Chondrocyte (in vitro differentiated cells): ENCODE measurements around the gene PRPF31. TPM values are rescaled to one million over a fixed set of nuclear protein-coding genes. Genes with fewer than 3 reads are reported as not detected.

Experiments used
- DNase-seq: peaks from one replicate; pipeline ENCODE4 v3.0.0; 2021; ENCODE audit warnings: mixed read lengths, low spot score
- H3K27ac Mint-ChIP-seq: one replicate; pipeline ENCODE4 v1.8.0; 2021; ENCODE audit warnings: mild to moderate bottlenecking, moderate library complexity, mixed read lengths; ENCODE audit not compliant: unreplicated experiment
- H3K27me3 Mint-ChIP-seq: 2 replicates; pipeline ENCODE4 v1.8.0; 2021; ENCODE audit warnings: low read depth, mixed read lengths
- H3K36me3 Mint-ChIP-seq: 2 replicates; pipeline ENCODE4 v1.8.0; 2021; ENCODE audit warnings: low read depth, mixed read lengths
- H3K4me1 Mint-ChIP-seq: 2 replicates; pipeline ENCODE4 v1.8.0; 2021; ENCODE audit warnings: low read depth, mild to moderate bottlenecking, mixed read lengths
- H3K4me3 Mint-ChIP-seq: one replicate; pipeline ENCODE4 v1.8.0; 2021; ENCODE audit warnings: mild to moderate bottlenecking, moderate library complexity, mixed read lengths; ENCODE audit not compliant: unreplicated experiment
- H3K9me3 Mint-ChIP-seq: 2 replicates; pipeline ENCODE4 v1.8.0; 2021; ENCODE audit warnings: low read depth, mixed read lengths
- total RNA-seq: library from RNA; stranded (reverse); gene quantifications from 3 replicates; pipeline ENCODE4 v1.2.1, GENCODE V29; 2021
- TF ChIP-seq, protein P1 (sequence below): fragments of 200-600 bp; sonication (generic); IDR thresholded peaks from 2 replicates; pipeline ENCODE4 v1.5.0; 2021; ENCODE audit warnings: antibody characterized with exemption, mild to moderate bottlenecking, moderate library complexity

The PRPF31 gene
- total RNA-seq, 1 donor from 2014 or later: 45.8 TPM

DNA sequence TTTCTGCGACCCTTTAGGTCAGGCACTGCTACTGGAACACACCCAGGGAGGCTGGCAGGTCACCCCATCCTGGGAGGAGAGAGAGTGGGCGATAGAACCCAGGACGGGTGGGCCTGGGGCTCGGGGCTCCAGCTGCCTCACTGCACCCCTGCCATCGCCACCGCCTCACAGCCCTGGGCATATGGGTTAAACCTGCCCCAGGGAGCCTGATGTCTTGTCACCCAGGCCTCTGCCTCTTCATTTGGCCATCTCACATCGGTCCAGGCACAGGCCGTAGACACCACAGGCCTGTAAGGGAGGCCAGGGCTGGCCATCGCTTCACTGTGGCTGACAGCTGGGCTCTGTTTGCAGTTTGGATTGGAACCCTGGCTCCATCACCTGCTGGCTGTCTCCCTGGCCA lies 10.2 kb downstream of the PRPF31 start:
- peaks cover 20% of the 10 kb centered on the region for H3K36me3 Mint-ChIP-seq
- H3K4me1 Mint-ChIP-seq: no peaks in the 10 kb centered on the region
- no peaks in the 10 kb centered on the region for H3K27me3 Mint-ChIP-seq
- TF ChIP-seq, protein P1, sequence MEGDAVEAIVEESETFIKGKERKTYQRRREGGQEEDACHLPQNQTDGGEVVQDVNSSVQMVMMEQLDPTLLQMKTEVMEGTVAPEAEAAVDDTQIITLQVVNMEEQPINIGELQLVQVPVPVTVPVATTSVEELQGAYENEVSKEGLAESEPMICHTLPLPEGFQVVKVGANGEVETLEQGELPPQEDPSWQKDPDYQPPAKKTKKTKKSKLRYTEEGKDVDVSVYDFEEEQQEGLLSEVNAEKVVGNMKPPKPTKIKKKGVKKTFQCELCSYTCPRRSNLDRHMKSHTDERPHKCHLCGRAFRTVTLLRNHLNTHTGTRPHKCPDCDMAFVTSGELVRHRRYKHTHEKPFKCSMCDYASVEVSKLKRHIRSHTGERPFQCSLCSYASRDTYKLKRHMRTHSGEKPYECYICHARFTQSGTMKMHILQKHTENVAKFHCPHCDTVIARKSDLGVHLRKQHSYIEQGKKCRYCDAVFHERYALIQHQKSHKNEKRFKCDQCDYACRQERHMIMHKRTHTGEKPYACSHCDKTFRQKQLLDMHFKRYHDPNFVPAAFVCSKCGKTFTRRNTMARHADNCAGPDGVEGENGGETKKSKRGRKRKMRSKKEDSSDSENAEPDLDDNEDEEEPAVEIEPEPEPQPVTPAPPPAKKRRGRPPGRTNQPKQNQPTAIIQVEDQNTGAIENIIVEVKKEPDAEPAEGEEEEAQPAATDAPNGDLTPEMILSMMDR: no peak
- no peak overlapping the region for H3K4me3 Mint-ChIP-seq
- no peak overlapping the region for H3K27ac Mint-ChIP-seq
- DNase-seq: no peak
- no peaks in the 10 kb centered on the region for H3K9me3 Mint-ChIP-seq

DNA sequence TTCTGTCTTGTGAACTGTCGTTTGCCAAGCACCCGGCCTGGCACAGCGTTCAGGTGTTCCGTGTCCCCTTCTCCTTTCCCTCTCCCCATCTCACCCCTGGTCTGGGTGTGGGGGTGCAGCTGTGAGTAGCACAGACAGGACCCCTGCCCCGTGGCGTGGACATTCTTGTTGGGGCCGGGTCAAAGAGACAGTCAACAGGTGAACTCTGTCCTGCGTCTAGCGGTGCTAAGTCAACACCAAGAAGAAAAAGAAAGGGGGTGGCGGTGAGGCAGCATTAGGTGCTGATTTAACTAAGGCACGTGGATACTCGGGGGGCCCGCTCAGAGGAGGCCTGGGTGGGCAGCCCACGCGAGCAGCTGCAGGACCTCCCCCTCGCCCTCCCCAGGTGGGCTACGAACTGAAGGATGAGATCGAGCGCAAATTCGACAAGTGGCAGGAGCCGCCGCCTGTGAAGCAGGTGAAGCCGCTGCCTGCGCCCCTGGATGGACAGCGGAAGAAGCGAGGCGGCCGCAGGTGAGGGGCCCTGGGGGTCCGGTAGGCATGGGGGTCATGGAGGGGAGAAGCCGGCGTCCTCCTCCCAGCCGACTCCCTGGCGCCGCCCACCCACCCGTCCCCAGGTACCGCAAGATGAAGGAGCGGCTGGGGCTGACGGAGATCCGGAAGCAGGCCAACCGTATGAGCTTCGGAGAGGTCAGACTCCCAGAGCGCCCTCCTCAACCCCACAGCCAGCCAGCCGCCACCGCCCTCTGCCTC lies 12.3 kb downstream of the PRPF31 start:
- H3K27ac Mint-ChIP-seq: no peak overlapping the region
- H3K9me3 Mint-ChIP-seq: no peaks in the 10 kb centered on the region
- H3K4me3 Mint-ChIP-seq: no peak overlapping the region
- no peaks in the 10 kb centered on the region for H3K27me3 Mint-ChIP-seq
- peaks cover 19% of the 10 kb centered on the region for H3K36me3 Mint-ChIP-seq
- TF ChIP-seq, protein P1: no peak
- no peak for DNase-seq
- H3K4me1 Mint-ChIP-seq: no peaks in the 10 kb centered on the region

DNA sequence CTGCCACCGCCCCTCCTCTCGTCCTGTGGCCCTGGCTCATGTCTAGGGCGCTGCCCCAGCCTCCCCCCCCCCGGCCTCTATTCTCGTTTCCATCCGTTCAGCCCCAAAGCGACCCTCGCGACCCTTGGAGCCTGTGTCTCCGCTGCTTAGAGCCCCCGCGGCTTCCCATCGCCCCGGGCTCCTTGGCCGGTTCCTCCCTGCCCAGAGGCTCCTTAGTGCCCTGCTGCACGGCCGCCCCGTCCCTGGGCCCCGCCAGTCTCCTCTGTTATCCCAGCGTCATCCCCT lies 12.8 kb downstream of the PRPF31 start:
- no peak overlapping the region for H3K4me3 Mint-ChIP-seq
- DNase-seq: no peak
- no peaks in the 10 kb centered on the region for H3K27me3 Mint-ChIP-seq
- H3K9me3 Mint-ChIP-seq: no peaks in the 10 kb centered on the region
- TF ChIP-seq, protein P1: no peak
- H3K4me1 Mint-ChIP-seq: no peaks in the 10 kb centered on the region
- H3K36me3 Mint-ChIP-seq: peaks cover 17% of the 10 kb centered on the region
- no peak overlapping the region for H3K27ac Mint-ChIP-seq

DNA sequence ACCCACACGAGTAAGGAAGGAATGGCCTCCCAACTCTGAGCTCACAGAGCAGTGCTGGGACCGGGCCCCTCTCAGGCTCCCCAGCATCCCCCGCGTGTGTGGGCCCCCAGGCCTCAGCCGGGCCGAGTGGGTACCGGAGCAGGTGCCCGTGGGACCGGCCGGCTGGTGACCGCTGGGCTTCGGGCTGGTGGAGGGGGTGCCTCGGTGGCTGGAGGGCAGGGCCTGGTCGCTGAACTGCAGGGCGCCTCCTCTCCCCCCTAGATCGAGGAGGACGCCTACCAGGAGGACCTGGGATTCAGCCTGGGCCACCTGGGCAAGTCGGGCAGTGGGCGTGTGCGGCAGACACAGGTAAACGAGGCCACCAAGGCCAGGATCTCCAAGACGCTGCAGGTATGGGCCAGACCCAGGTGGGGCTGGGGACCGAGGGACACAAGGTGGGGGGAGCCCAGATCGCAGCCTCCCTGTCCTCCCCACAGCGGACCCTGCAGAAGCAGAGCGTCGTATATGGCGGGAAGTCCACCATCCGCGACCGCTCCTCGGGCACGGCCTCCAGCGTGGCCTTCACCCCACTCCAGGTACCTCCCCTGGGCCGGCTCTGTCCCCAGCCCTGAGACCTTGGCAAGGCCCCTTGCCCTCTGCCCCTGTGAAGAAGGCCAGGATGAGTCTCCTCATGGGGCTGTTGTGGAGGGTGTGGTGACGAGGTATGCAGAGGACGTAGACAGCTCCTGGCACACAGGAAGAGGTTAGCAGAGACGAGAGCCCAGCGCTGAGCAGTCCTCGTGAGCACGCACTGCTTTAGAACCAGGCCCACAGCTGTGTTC lies 13.5 kb downstream of the PRPF31 start:
- H3K9me3 Mint-ChIP-seq: no peaks in the 10 kb centered on the region

DNA sequence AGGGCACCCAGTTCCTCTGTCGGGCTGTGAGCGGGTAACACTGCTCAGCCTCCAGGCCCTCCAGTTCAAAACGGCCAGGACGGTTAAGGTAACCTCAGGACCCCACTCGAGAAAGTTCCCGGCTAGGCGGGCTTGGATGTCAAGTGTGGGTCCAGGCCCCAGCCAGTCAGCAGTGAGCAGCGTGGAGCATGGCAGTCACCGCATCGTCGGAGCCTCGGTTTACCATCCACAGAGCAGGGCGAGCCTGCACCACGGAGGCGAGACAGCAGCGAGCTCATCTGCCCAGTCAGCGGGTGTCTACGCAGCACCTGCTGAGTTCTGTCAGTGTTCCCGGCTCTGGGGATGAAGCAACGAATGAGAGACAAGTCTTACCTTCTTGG lies 14.1 kb downstream of the PRPF31 start:
- H3K4me3 Mint-ChIP-seq: no peak overlapping the region
- H3K36me3 Mint-ChIP-seq: peaks cover 12% of the 10 kb centered on the region
- peaks cover 4% of the 10 kb centered on the region for H3K27me3 Mint-ChIP-seq
- TF ChIP-seq, protein P1: no peak
- no peak overlapping the region for H3K27ac Mint-ChIP-seq
- no peaks in the 10 kb centered on the region for H3K9me3 Mint-ChIP-seq
- H3K4me1 Mint-ChIP-seq: no peaks in the 10 kb centered on the region
- no peak for DNase-seq

More for the DNA sequence above, 13.5 kb downstream of the PRPF31 start:
- no peak overlapping the region for H3K4me3 Mint-ChIP-seq
- H3K36me3 Mint-ChIP-seq: peaks cover 14% of the 10 kb centered on the region
- no peaks in the 10 kb centered on the region for H3K4me1 Mint-ChIP-seq
- DNase-seq: no peak
- H3K27me3 Mint-ChIP-seq: no peaks in the 10 kb centered on the region
- H3K27ac Mint-ChIP-seq: no peak overlapping the region
- TF ChIP-seq, protein P1: no peak
